ENCODE results near the gene PERCC1. TPM values are rescaled to one million over a fixed set of nuclear protein-coding genes. Genes with fewer than 3 reads are reported as not detected.

PERCC1 gene
- total RNA-seq, 1 donor from 2014 or later: not detected

DNA sequence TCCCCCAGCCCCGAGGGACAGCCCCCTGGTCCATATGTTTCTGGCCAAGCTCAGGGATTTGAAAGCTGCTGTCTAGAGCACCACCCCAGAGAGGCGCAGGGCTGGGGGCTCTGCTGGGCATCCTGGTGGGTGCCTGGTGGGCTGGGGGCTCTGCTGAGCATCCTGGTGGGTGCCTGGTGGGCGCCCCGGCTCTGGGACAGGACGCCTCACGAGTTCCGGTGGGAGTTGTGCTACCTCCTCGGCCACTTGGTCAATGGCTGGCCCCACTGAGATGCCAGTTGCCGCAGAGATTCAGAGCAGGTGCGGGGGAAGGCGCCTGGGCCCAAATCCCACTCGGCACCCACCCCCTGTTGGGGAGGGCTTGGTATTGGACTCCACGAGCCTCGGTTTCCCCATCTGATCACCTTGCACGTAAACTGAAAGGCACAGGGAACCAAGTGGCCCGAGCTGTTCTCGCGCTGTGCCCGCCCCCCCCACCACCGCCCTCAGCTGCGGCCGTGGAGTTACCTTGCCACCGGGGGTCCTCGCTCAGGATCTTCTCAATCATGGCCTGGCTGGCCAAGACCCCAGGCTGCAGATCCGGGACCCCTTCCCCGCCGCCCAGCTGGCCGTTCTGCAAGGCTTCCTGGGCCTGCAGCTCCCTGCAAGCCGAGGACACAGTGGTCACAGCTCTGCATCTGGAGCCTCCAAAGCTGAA lies 29.7 kb upstream of the PERCC1 start:
- no peak for TF ChIP-seq EZH2 (IDR thresholded peaks at IDR 0.05; ENCODE audit: insufficient read depth, low read length)
- TF ChIP-seq, protein P1, sequence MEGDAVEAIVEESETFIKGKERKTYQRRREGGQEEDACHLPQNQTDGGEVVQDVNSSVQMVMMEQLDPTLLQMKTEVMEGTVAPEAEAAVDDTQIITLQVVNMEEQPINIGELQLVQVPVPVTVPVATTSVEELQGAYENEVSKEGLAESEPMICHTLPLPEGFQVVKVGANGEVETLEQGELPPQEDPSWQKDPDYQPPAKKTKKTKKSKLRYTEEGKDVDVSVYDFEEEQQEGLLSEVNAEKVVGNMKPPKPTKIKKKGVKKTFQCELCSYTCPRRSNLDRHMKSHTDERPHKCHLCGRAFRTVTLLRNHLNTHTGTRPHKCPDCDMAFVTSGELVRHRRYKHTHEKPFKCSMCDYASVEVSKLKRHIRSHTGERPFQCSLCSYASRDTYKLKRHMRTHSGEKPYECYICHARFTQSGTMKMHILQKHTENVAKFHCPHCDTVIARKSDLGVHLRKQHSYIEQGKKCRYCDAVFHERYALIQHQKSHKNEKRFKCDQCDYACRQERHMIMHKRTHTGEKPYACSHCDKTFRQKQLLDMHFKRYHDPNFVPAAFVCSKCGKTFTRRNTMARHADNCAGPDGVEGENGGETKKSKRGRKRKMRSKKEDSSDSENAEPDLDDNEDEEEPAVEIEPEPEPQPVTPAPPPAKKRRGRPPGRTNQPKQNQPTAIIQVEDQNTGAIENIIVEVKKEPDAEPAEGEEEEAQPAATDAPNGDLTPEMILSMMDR (IDR thresholded peaks at IDR 0.05; ENCODE audit: insufficient read depth, low read depth, low read length): no peak
- no peaks in the 10 kb centered on the region for H3K9me3 Mint-ChIP-seq (ENCODE audit: unreplicated experiment)
- Histone ChIP-seq H3K4me3 (ENCODE audit: insufficient read depth, low read depth, low read length) (no peak overlapping the region), H3K4me1 (ENCODE audit: insufficient read depth, low read length) (no peaks in the 10 kb centered on the region), H3K9me3 (ENCODE audit: insufficient read depth, low read depth, low read length) (no peaks in the 10 kb centered on the region), H3K27me3 (ENCODE audit: insufficient read depth, low read length) (no peaks in the 10 kb centered on the region), H3K4me2 (ENCODE audit: low read length) (no peak overlapping the region), H2AFZ (ENCODE audit: low read depth, low read length) (no peak overlapping the region), H3K79me2 (ENCODE audit: insufficient read depth, low read length) (no peaks in the 10 kb centered on the region), H3K9ac (ENCODE audit: low read length) (no peak overlapping the region), H3K27ac (ENCODE audit: low read depth, low read length) (no peak overlapping the region), H4K20me1 (ENCODE audit: insufficient read depth, low read length) (peaks cover 16% of the 10 kb centered on the region), H3K36me3 (ENCODE audit: insufficient read depth, low read length) (no peaks in the 10 kb centered on the region)
- H3K4me1 Mint-ChIP-seq (ENCODE audit: low read depth, unreplicated experiment): no peaks in the 10 kb centered on the region
- no peak overlapping the region for H3K27ac Mint-ChIP-seq (ENCODE audit: unreplicated experiment)
- H3K4me3 Mint-ChIP-seq (ENCODE audit: unreplicated experiment): no peak overlapping the region
- no peaks in the 10 kb centered on the region for H3K27me3 Mint-ChIP-seq (ENCODE audit: low read depth, unreplicated experiment)
- no peak for FAIRE-seq
- peaks cover 21% of the 10 kb centered on the region for H3K36me3 Mint-ChIP-seq (ENCODE audit: low read depth, unreplicated experiment)
- DNase-seq (ENCODE audit: low read depth): no peak

DNA sequence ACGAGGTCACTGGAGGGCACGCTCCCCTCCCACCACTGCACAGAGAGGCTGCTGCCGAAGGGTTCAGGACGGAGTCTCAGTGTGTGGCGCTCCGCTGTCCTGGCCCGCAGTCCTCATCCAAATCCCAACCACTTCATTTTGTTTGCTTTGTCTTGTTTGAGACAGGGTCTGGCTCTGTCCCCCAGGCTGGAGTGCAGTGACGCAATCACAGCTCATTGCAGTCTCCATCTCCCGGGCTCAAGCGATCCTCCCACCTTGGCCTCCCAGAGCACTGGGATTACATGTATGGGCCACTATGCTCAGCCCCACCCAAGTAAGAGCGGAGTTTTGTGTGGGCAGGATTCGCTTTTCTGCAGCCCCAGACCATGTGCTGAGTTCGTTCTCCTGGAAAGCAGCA lies 29.1 kb upstream of the PERCC1 start:
- Histone ChIP-seq H4K20me1 (ENCODE audit: insufficient read depth, low read length) (peaks cover 16% of the 10 kb centered on the region), H3K36me3 (ENCODE audit: insufficient read depth, low read length) (no peaks in the 10 kb centered on the region), H3K27ac (ENCODE audit: low read depth, low read length) (no peak overlapping the region), H3K4me2 (ENCODE audit: low read length) (no peak overlapping the region), H3K4me3 (ENCODE audit: insufficient read depth, low read depth, low read length) (no peak overlapping the region), H3K79me2 (ENCODE audit: insufficient read depth, low read length) (no peaks in the 10 kb centered on the region), H3K27me3 (ENCODE audit: insufficient read depth, low read length) (no peaks in the 10 kb centered on the region), H2AFZ (ENCODE audit: low read depth, low read length) (no peak overlapping the region), H3K4me1 (ENCODE audit: insufficient read depth, low read length) (no peaks in the 10 kb centered on the region), H3K9ac (ENCODE audit: low read length) (no peak overlapping the region), H3K9me3 (ENCODE audit: insufficient read depth, low read depth, low read length) (no peaks in the 10 kb centered on the region)
- no peak for FAIRE-seq
- TF ChIP-seq, protein P1 (IDR thresholded peaks at IDR 0.05; ENCODE audit: insufficient read depth, low read depth, low read length): no peak
- no peak for TF ChIP-seq EZH2 (IDR thresholded peaks at IDR 0.05; ENCODE audit: insufficient read depth, low read length)
- no peak for DNase-seq (ENCODE audit: low read depth)
- no peaks in the 10 kb centered on the region for H3K9me3 Mint-ChIP-seq (ENCODE audit: unreplicated experiment)
- no peak overlapping the region for H3K4me3 Mint-ChIP-seq (ENCODE audit: unreplicated experiment)
- no peaks in the 10 kb centered on the region for H3K4me1 Mint-ChIP-seq (ENCODE audit: low read depth, unreplicated experiment)
- no peaks in the 10 kb centered on the region for H3K27me3 Mint-ChIP-seq (ENCODE audit: low read depth, unreplicated experiment)
- peaks cover 18% of the 10 kb centered on the region for H3K36me3 Mint-ChIP-seq (ENCODE audit: low read depth, unreplicated experiment)
- H3K27ac Mint-ChIP-seq (ENCODE audit: unreplicated experiment): no peak overlapping the region

DNA sequence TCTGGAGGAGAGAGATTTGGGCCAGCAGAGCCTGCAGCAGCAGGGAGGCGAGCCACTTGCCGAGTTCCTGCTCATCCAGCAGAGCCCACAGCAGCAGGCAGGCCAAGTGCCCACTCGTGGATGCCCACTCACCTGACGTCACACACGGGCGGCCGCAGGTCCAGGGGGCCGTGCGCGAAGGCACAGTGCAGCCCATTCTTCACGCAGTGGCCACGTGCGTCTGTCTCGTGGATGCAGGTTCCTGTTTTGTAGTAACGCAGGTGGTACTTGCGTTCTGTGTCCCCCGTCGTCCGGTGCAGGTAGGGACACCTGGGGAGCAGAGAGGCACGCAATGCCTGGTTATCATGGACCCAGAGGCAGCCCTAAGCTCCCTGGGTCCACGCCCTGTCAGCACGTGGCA lies 27.8 kb upstream of the PERCC1 start:
- no peak for TF ChIP-seq EZH2 (IDR thresholded peaks at IDR 0.05; ENCODE audit: insufficient read depth, low read length)
- TF ChIP-seq, protein P1 (IDR thresholded peaks at IDR 0.05; ENCODE audit: insufficient read depth, low read depth, low read length): no peak
- Mint-ChIP-seq H3K4me3 (ENCODE audit: unreplicated experiment) (no peak overlapping the region), H3K36me3 (ENCODE audit: low read depth, unreplicated experiment) (peaks cover 16% of the 10 kb centered on the region), H3K4me1 (ENCODE audit: low read depth, unreplicated experiment) (peaks cover 1% of the 10 kb centered on the region), H3K27me3 (ENCODE audit: low read depth, unreplicated experiment) (no peaks in the 10 kb centered on the region), H3K9me3 (ENCODE audit: unreplicated experiment) (no peaks in the 10 kb centered on the region), H3K27ac (ENCODE audit: unreplicated experiment) (no peak overlapping the region)
- peaks cover 21% of the 10 kb centered on the region for H4K20me1 ChIP-seq (ENCODE audit: insufficient read depth, low read length)
- H3K27me3 ChIP-seq (ENCODE audit: insufficient read depth, low read length): no peaks in the 10 kb centered on the region
- no peak overlapping the region for H3K9ac ChIP-seq (ENCODE audit: low read length)
- H3K9me3 ChIP-seq (ENCODE audit: insufficient read depth, low read depth, low read length): no peaks in the 10 kb centered on the region
- no peaks in the 10 kb centered on the region for H3K36me3 ChIP-seq (ENCODE audit: insufficient read depth, low read length)
- H3K4me1 ChIP-seq (ENCODE audit: insufficient read depth, low read length): no peaks in the 10 kb centered on the region
- H3K27ac ChIP-seq (ENCODE audit: low read depth, low read length): no peak overlapping the region
- DNase-seq (ENCODE audit: low read depth): no peak
- H3K4me3 ChIP-seq (ENCODE audit: insufficient read depth, low read depth, low read length): no peak overlapping the region
- no peak overlapping the region for H3K4me2 ChIP-seq (ENCODE audit: low read length)
- H2AFZ ChIP-seq (ENCODE audit: low read depth, low read length): no peak overlapping the region
- H3K79me2 ChIP-seq (ENCODE audit: insufficient read depth, low read length): peaks cover 3% of the 10 kb centered on the region
- FAIRE-seq: no peak

All from astrocyte (in vitro differentiated cells and primary cell).